ENCODE measurements around the gene LARP4B.

GRCh38 chr10:767211-767610 is 164.3 kb downstream of the LARP4B start:
- TF ChIP-seq CTCF (IDR thresholded peaks at IDR 0.05; ENCODE audit: poor library complexity, severe bottlenecking) (no peak), SMC3 (conservative IDR thresholded peaks at IDR 0.05; ENCODE audit: poor library complexity) (no peak), EZH2 (IDR thresholded peaks at IDR 0.05; ENCODE audit: borderline replicate concordance, insufficient read depth, low read length, poor library complexity, severe bottlenecking) (no peak), REST (IDR thresholded peaks at IDR 0.05; ENCODE audit: borderline replicate concordance) (no peak), TAF1 (IDR thresholded peaks at IDR 0.05; ENCODE audit: low read depth) (no peak), POLR2AphosphoS5 (IDR thresholded peaks at IDR 0.05) (no peak), EP300 (conservative IDR thresholded peaks at IDR 0.05; ENCODE audit: poor library complexity, severe bottlenecking) (no peak), RAD21 (conservative IDR thresholded peaks at IDR 0.05) (no peak), MXI1 (conservative IDR thresholded peaks at IDR 0.05; ENCODE audit: poor library complexity, severe bottlenecking) (no peak)
